Kidney tubule cell (primary cell): ENCODE data around the gene CNOT11.

ENCODE experiments used
- DNase-seq: peaks from one replicate; pipeline ENCODE4 v3.0.0-alpha.2; 2018; ENCODE audit warnings: low spot score

CNOT11 gene

GRCh38 chr2:101310090-101310833 is 57.6 kb downstream of the CNOT11 start:
- no peak for DNase-seq

GRCh38 chr2:101310834-101311695 is 58.4 kb downstream of the CNOT11 start:
- peak; percentile 49 for DNase-seq

GRCh38 chr2:101311696-101312017 is 59.0 kb downstream of the CNOT11 start:
- no peak for DNase-seq

GRCh38 chr2:101316568-101316967 is 63.9 kb downstream of the CNOT11 start:
- DNase-seq: peak; percentile 30
